Left lung (tissue), 10 donors: ENCODE results near the gene UBA5. TPM values are rescaled to one million over a fixed set of nuclear protein-coding genes. Genes with fewer than 3 reads are reported as not detected.

ENCODE experiments used
- ATAC-seq: fragments of 200-7000 bp; cut with Tn5 transposase; one replicate; pipeline ENCODE4 v1.9.1; 2020; ENCODE audit warnings: moderate library complexity
- DNase-seq, 4 donors: peaks; one replicate each; pipeline ENCODE4 v3.0.0-alpha.2; 2013 to 2020
- H3K27ac ChIP-seq, 2 donors: fragments of 200-600 bp; sonication (generic) in 1 of 2; one replicate each; pipeline versions ENCODE4 v1.5.0 to v1.8.0; 2020 to 2021
- H3K27me3 ChIP-seq, 2 donors: fragments of 200-600 bp; sonication (generic) in 1 of 2; one replicate each; pipeline versions ENCODE4 v1.5.0 to v1.8.0; 2020 to 2021
- H3K36me3 ChIP-seq, 2 donors: fragments of 200-600 bp; sonication (generic) in 1 of 2; one replicate each; pipeline versions ENCODE4 v1.5.0 to v1.8.0; 2020 to 2021
- H3K4me1 ChIP-seq, 2 donors: fragments of 200-600 bp; one replicate each; pipeline ENCODE4 v1.8.0; 2021
- H3K4me3 ChIP-seq, 2 donors: fragments of 200-600 bp; sonication (generic) in 1 of 2; one replicate each; pipeline versions ENCODE4 v1.5.0 to v1.8.0; 2020 to 2021; ENCODE audit warnings: mild to moderate bottlenecking in 1 of 2
- H3K9me3 ChIP-seq, 2 donors: fragments of 200-600 bp; sonication (generic) in 1 of 2; one replicate each; pipeline versions ENCODE4 v1.5.0 to v1.8.0; 2020 to 2021
- intact Hi-C, 2 donors: fragments of 100-400 bp; cut with DNase I; formaldehyde crosslinking; loops; one replicate each; pipeline versions ENCODE4 v1.11.2 to v1.14.2; 2022
- polyA plus RNA-seq, 6 donors: library from polyadenylated mRNA; unstranded; fragments of 120-200 nt; gene quantifications; one replicate each; pipeline ENCODE4 v1.2.1, GENCODE V29; 2013; ENCODE audit not compliant: insufficient read length in 6 of 6
- total RNA-seq, 2 donors: library from RNA; stranded (reverse); fragmentation: NEBNext Ultra II Directional; extraction: Animal tissue kit (Norgen Biotek cat#: 25700); gene quantifications; one replicate each; pipeline ENCODE4 v1.2.1, GENCODE V29; 2021
- TF ChIP-seq, protein P1 (sequence below), 2 donors: fragments of 200-600 bp; sonication (generic) in 1 of 2; IDR thresholded peaks; one replicate each; pipeline versions ENCODE4 v1.5.0 to v1.8.0; 2021; ENCODE audit warnings: antibody characterized with exemption in 2 of 2
- donor health status: DM: no; HTN: yes; CAD: no.
- donor health status: DM: no; HTN: no; CAD: no.

UBA5 gene
- total and polyA plus RNA-seq, 8 donors = 34.1 to 89.3 (median 75.5) TPM

DNA sequence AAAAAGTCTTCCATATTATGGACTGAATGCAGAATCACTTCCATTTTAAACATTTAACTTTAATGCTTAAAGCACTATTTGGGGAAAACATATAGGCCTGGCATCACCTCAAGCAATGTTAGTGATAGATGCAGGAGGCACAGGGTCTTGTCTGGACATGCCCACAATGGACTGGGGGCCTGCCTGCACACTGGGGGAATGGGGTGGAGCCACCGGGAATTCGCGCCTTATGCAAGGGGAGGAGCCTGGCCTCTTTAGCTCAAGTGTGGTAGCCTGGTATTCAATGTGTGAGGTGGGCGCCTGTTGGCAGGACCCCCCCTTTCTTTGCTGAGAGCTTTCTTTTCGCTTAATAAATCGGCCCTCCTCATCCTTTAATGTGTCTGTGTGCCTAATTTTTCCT lies 33.2 kb upstream of the UBA5 start:
- H3K27me3 ChIP-seq = no peaks in the 10 kb centered on the region
- H3K4me1 ChIP-seq = peaks cover 0 to 4% of the 10 kb centered on the region in 2 donors
- TF ChIP-seq, protein P1, sequence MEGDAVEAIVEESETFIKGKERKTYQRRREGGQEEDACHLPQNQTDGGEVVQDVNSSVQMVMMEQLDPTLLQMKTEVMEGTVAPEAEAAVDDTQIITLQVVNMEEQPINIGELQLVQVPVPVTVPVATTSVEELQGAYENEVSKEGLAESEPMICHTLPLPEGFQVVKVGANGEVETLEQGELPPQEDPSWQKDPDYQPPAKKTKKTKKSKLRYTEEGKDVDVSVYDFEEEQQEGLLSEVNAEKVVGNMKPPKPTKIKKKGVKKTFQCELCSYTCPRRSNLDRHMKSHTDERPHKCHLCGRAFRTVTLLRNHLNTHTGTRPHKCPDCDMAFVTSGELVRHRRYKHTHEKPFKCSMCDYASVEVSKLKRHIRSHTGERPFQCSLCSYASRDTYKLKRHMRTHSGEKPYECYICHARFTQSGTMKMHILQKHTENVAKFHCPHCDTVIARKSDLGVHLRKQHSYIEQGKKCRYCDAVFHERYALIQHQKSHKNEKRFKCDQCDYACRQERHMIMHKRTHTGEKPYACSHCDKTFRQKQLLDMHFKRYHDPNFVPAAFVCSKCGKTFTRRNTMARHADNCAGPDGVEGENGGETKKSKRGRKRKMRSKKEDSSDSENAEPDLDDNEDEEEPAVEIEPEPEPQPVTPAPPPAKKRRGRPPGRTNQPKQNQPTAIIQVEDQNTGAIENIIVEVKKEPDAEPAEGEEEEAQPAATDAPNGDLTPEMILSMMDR (IDR thresholded peaks at IDR 0.05) = no peak
- no peak overlapping the region for H3K27ac ChIP-seq
- no peaks in the 10 kb centered on the region for H3K9me3 ChIP-seq
- intact Hi-C loops = no loop called here
- no peak overlapping the region for H3K4me3 ChIP-seq
- no peak for DNase-seq
- peaks cover 0 to 20% of the 10 kb centered on the region in 2 donors for H3K36me3 ChIP-seq
- ATAC-seq = no peak

DNA sequence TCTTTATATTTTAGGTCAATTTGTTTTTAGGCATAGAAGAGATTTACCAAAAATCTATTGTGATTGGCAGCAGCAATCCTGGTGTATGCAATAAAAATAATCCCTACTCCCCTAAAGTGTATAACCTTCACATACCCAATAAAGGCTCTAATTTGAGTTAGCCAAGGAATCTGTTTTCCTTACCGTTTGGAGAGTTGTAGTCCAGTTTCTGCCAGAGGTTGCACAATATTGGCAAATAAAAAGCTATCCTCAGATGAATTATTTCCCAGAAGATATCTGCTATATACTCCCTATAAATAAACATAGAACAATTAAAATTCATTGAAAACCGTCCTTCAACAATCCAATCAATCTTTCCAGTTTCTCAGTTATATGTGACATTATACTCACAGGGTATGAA lies 32.0 kb upstream of the UBA5 start:
- H3K4me1 ChIP-seq = peaks cover 0 to 4% of the 10 kb centered on the region in 2 donors
- DNase-seq = no peak
- no peak for ATAC-seq
- H3K27me3 ChIP-seq = no peaks in the 10 kb centered on the region
- TF ChIP-seq, protein P1 (IDR thresholded peaks at IDR 0.05) = no peak
- no peak overlapping the region for H3K4me3 ChIP-seq
- H3K27ac ChIP-seq = no peak overlapping the region
- intact Hi-C loops = no loop called here
- H3K36me3 ChIP-seq = peaks cover 0 to 20% of the 10 kb centered on the region in 2 donors
- no peaks in the 10 kb centered on the region for H3K9me3 ChIP-seq

DNA sequence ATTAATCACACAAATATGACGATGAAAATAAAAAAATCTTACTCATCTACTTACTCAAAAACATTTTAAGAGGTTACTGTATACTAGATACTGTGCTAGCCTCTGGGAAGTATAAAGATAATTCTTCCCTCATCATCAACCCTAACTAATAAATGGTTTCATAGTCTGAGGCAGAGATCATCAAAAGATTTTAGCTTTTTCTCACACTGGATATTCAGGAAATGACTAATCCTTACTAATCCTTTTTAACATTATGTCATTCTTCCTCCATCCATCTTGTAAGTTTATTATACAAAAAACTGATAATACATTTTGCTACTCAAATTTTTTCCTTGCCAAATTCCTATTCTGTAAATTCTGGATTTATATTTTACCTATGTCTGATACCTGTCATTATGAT lies 30.2 kb upstream of the UBA5 start:
- no peaks in the 10 kb centered on the region for H3K9me3 ChIP-seq
- TF ChIP-seq, protein P1 (IDR thresholded peaks at IDR 0.05) = no peak
- H3K27ac ChIP-seq = no peak overlapping the region
- ATAC-seq = no peak
- no peak overlapping the region for H3K4me3 ChIP-seq
- intact Hi-C loops = no loop called here
- no peak for DNase-seq
- H3K36me3 ChIP-seq = peaks cover 0 to 16% of the 10 kb centered on the region in 2 donors
- no peaks in the 10 kb centered on the region for H3K27me3 ChIP-seq
- H3K4me1 ChIP-seq = peaks cover 0 to 4% of the 10 kb centered on the region in 2 donors

DNA sequence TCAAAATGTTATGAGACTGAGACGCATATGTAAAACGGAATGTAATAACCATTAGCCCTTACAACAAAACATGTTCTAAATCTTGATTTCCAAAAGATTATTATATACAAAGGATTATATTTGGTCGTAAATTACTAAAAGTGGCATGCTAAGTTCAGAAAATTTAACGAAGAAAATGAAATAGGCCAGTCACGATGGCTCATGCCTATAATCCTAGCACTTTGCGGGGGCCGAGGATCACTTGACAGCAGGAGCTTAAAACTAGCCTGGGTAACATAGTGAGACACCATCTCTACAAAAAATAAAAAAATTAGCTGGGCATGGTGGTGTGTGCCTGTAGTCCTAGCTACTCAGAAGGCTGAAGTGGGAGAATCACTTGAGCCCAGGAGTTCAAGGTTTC lies 29.5 kb upstream of the UBA5 start:
- Histone ChIP-seq H3K4me3 (no peak overlapping the region), H3K27ac (no peak overlapping the region), H3K36me3 (peaks cover 0 to 16% of the 10 kb centered on the region in 2 donors), H3K9me3 (no peaks in the 10 kb centered on the region), H3K4me1 (peaks cover 0 to 4% of the 10 kb centered on the region in 2 donors), H3K27me3 (no peaks in the 10 kb centered on the region)
- no peak for ATAC-seq
- intact Hi-C loops = no loop called here
- TF ChIP-seq, protein P1 (IDR thresholded peaks at IDR 0.05) = no peak
- DNase-seq = no peak

DNA sequence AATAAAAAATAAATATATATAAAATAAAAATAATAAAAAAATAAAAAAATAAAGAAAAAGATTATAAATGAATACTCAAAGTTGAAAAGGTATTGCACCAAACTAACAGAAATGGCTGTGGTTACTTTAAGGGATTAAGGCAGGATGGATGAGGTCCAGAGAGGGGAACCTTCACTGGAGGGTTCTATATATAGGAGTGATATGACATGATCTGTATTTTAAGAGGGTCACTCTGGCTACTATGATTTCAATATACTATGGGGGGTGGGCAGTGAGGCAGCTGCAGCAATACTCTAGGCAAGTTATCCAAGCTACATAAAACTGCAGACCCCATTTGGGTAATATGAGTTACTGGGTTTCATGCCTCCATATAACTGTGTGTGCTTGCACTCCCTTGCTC lies 25.1 kb upstream of the UBA5 start:
- H3K27me3 ChIP-seq = no peaks in the 10 kb centered on the region
- H3K4me3 ChIP-seq = no peak overlapping the region
- DNase-seq = no peak
- TF ChIP-seq, protein P1 (IDR thresholded peaks at IDR 0.05) = no peak
- H3K27ac ChIP-seq = no peak overlapping the region
- peaks cover 0 to 16% of the 10 kb centered on the region in 2 donors for H3K36me3 ChIP-seq
- no peaks in the 10 kb centered on the region for H3K9me3 ChIP-seq
- ATAC-seq = no peak
- intact Hi-C loops = no loop called here
- H3K4me1 ChIP-seq = peaks cover 0 to 2% of the 10 kb centered on the region in 2 donors
